SKM-1 (cell line): ENCODE data around the gene MYO18A.
A peak's percentile ranks its signal among the peaks of the same experiment; 100 is the strongest.
"Not testable (repeated sequence)": the region's sequence is repeated elsewhere in the genome, so short reads cannot be mapped to it uniquely, and the experiment has no call there.

Experiments
- DNase-seq: peaks from one replicate; lab custom pipeline; 2025; ENCODE audit not compliant: unreplicated experiment; lab: John Stamatoyannopoulos, UW

Gene MYO18A

DNA sequence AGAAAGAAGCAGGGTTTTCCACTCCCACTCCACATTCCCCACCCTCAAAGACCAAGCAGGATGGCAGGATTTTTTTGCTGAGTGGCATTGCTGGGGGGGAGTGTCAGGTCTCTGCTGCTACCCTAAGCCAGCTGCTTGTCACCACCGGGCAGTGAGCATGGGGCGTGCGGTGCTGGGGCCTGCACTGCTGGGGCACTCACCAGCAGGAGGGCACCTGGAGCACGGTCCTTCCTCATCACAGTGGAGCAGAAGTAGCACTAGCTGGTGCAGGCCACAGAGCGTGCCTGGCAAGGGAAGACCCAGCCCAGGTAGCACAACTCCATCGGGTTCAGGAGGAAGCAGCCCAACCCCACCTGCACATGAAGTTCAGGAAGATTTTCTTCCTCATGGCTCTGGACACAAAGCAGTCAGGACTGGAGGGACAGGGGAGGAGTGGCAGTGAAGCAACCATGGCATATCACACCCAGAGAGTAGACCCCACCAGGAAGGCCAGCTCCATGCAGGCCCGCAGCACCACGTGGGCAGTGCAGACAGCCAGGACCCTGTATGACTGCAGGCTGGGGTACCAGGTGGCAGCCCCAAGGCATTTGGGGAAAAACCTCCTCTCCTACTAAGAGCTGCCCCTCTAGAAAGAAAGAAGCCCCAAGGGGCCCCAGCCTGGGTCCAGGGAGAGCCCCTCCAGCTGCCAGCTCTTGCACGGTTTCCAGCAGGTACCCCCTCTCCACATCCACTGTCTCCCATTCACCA is 16.7 kb upstream of the MYO18A start:
- no peak for DNase-seq

DNA sequence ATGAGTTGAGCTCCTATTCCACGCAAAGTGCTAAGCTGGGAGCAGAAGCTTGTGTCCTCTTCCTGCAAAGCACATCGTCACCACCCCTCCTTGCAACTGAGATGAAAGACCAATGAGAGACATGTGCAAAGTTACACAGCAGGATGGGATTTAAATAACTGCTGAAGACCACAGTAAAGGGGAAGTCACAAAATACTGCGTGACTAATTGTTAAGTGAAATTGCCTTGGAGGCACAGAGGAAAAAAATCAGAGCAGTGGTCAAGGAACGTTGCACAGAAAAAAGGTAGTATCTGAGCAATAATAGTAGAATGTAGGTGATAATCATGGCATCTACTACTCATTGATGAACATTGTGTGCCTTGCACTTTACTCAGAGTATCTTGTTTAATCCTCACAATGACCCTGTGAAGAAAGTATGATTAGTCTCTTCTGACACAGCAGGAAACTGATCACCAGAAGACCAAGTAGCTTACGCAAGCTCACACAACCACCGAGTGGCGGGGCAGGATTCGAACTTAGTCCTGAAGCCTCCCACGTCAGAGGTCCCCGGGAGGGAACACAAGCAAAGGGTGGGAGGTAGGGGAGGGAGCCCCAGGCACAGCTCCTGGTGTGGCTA is 15.4 kb upstream of the MYO18A start:
- peak; percentile 88 for DNase-seq

DNA sequence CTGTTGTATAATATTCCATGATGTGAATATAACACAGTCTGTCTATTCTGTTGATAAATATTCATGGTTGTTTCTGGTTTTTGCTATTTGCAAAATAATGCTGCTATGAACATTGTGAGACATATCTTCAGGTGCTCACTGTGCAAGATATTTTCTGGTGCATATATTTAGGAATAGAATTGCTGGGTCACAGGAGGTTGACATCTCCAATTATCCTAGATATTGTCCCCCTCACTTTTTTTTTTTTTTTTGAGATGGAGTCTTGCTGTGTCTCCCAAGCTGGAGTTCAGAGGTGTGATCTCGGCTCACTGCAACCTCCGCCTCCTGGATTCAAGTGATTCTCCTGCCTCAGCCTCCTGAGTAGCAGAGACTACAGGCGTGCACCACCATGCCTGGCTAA is 14.5 kb upstream of the MYO18A start:
- no peak for DNase-seq

DNA sequence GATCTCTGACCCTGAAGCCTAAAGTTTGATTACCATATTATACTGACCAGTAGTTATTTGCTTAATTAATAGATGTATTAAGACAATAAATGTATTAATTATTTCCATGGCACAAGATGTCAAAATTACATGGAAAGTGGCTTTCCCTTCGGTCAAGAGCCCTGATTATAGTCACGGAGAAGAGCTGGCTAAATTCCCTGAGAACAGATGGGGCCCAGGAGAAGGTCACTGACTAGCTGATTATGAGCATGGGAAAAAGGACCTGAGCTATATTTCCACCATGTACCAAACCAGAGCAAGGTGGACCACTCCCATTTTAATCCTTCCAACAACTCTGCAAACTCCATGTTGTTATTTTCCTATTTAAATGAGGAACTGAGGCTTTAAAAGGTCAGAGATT is 12.9 kb upstream of the MYO18A start:
- no peak for DNase-seq

DNA sequence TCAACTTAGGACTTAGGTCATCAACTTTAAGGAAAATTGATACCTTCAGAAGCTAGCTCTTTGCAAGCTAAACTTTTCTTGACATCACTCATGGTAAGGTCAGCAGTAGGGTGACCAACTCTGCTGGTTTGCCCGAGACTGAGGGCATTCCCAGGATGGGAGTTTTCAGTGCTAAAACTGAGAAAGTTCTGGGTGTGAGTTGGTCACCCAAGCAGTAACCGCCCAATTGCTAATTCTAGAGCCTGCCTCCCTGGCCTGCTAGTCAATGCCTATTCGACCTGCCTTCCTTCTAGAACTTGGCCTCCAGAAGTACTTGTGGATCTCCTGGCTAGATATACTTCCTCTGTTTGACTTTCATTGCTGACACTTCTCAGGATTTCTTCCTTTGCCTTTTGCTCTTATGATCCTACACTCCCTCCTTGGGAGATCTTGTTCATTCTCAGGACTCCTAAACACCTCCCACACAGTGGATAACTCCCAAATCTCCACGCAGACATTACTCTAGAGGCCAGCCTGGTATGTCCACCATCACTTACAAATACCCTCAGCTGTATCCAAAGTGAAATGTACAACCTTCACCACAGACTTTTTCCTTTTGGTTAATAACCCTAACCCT is 10.5 kb upstream of the MYO18A start:
- no peak for DNase-seq

DNA sequence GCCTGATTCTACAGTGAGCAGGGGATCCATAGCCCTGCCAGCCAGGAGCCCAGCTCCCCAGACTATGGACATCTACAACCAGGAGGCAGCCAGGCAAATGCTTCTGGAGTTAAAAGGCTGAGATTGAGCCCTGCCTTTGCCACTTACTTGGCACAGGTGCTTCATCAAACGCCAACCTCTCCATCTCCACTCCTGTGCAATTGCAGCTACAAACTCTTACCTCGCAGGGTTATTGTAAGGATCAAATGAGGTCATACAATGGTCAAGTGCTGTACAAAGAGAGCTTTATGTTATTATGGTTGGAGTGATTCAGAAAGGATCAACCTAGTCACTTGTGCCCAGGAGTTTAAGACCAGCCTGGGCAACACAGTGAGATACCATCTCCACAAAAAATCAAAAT is 9.8 kb upstream of the MYO18A start:
- DNase-seq: no peak

DNA sequence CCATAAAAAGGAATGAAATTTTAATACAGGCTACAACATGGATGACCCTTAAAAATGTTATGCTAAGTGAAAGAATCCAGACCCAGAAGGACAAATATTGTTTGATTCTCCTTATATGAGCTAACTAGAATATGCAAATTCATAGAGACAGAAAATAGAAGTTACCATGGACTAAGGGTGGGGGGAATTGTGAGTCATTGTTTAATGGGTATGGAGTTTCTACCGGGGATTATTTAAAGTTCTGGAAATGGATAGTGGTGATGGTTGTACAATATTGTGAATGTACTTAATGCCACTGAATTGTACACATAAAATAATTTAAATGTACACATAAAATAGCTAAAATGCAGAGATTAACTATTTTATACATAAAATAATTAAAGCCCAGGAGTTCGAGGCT is 9.2 kb upstream of the MYO18A start:
- no peak for DNase-seq

DNA sequence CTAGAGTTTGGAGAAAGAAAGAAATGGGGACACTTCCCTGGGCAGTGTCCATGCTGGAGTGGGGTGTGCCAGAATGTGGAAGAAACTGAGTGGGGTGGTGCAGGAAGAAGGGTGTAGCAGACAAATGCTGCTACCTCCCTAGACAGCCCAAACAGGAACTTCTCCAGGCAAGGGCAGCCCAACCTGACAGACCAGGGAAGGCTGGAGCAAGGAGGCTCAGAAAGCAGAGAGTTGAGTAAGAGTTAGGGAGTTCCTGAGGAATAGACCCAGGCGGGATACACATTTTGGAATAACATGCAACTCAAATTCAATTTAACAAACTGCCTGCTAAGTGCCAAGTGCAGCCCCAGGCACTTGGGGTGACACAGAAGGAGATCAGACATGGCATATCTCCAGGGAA is 1.0 kb upstream of the MYO18A start:
- DNase-seq: no peak

DNA sequence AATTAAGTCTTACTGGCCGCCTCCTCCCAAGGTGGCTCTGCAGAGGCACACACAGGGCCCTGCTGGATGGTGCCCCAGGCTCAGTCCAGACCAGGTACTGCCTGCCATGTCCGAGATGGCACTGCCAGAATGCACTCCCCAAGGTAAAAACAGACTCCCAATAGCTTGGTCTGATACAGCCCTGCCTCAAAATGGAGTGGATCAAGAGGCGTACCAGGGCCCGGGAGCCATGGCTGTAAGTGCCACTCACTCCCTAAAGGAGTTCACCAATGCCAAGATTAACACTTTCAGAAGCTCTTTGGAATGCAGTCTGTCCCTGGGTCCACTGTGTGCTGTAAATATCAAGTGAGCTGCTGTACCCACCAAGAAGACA is 576 bp upstream of the MYO18A start:
- DNase-seq: no peak

DNA sequence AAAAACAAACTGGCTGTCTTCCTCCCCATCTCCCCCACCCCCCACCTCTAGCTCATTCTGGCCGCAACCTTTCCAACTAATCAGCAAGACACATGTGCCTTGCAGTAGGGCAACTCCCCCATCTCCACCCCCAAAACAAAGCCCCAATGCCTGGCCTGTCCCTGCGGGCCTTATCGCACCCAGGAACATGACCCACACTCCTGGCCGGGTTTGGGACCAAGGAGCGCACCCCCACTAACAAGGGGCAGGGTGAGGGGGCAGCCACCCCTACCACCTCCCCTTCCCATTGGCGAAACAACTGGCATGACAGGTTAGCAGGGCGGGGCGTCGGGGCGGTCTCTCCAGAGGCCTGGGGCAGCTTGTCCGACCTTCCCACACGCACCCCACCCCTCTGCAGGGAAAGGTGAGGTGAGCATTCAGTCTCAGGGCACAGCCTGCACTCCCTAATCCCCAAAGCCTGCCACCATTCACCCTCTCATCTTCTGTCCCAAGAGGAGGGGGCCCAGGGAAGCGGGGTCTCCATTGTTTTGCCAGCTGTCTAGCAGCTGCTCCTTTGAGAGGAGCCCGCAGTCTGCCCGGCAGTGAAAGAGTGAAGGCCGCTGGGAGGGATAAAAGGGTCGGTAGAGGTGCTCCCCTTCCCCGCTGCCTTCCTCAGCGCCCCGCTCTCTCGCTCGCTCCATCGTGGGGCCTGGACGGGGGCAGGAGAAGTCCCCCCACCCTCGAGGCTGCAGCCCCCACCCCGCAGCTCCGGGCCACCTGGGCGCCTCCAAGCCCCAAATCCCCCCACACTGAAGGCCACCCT is 765 bp downstream of the MYO18A start:
- DNase-seq: no peak

DNA sequence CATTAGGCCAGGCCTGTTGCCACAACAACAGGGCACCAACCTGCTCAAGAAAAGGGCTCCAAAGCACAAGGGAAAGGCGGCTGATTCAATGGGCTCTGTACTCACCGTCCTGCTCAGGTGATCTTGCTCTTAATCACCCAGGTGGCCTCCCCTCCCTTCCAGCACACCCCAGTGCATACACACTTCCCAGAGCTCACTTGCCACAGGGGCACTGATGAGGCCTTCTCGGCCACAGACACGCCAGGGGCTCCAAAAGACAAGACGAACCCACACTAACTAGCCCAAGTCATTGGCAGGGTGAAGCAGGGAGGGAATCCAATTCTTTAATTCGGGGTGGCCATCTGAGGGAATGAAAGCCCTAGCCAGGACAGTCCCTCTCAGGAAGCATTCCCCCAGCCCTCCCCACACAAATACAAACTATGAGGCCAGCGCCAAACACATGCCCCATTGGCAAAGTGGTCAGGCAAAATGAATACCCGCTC is 1.4 kb downstream of the MYO18A start:
- no peak for DNase-seq

DNA sequence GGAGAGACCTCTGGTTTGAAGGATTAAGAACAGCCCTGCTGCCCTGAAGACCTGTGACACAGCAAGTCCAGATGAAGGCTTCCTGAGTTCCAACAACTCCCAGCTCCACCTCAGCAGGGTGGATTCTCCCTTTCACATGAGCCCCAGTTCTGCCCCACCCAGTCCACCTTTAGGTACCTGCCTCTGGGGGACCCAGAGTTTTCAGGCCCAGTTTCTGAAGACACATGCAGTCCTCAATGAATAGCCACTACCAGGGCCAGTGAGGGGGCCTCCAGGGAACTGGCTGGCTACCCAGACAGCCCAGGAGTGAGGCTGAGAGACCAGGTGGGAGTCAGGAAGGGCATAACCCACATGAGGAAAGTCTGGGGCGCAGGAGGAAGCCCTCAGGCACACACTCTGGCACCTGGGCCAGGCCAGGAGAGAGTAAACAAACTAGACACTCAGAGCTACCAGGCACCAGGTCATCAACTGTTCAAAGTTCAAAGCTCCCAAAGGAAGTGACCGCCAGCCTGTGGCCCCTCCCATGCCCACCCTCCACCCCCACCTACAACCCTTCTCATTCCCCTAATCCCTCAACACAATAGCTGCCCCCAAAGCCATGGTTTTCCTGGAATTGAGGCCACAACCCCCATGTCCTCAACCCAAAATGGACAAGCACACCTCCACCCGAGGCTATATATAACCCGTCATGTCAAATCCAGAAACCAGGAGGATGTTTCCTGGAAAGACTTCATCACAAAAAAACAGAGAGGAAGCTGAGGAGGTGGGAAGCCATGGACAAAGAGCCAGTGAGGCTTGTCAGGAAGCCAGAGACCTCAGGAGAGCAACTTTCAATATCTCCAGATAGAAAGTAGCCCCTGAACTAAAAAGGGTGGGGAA is 2.1 kb downstream of the MYO18A start:
- no peak for DNase-seq

DNA sequence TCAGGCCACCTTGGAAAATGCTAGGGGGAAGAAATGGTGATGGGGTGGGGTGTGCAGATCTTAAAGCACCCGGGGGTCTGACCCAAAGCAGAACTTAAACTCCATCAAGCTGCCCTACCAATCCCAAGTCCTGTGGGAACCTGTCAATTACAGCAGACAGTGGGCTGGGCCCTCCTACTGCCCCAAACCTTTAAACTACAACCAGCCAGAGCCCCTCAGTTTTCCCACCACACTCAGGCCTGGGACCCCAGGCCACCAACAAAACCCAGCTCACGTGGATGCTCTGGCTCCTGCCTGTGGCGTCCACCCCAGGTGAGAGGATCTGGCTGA is 2.7 kb downstream of the MYO18A start:
- no peak for DNase-seq

DNA sequence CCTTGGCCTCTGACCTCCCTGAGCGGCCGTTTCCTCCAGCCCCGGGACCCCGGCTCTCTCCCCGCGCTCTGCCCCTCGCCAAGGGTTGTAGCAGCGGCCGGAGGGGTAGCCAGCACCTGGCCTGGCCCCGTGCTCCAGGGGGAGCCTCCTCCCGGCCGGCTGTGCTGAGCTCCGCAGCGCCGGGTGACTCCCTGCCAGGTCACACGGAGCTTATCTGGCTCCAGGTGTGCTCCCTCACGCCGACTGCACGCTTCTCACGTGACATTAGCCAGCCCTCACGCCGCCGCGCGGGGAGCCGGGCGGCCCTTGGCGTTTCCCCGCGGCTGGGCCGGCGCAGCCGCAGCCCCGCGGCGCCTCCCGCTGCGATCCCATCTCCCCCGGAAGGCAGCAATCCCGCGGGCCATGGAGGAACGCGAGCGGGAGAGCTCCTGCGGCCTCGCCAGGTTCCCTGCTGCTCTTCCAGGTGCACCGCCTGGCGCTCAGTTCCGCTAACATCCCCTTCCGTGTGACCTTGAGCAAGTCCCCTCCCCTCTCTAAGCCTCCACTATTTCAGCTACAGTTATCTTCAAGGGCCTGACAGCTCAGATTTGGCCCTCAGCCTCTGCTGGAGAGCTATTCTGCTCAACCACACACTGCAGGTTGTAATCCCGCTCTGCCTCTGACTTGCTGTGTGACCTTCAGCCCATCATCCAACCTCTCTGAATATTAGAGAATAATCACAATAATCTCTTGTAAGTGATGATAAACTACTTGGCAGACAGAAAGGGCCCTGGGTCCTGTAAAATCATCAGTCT is 3.4 kb downstream of the MYO18A start:
- peak; percentile 28 for DNase-seq

DNA sequence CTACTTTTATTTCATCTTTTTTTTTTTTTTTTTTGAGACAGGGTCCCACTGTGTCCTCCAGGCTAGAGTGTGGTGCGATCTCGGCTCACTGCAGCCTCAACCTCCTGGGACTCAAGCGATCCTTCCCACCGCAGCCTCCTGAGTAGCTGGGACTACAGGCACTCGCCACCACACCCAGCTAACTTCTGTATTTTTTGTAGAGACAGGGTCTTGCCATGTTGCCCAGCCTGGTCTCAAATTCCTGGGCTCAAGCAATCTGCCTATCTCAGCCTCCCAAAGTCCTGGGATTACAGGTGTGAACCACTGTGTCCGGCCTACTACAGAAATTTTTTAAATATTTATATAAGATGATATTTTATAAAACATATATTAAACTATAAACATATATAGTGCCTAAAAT is 4.8 kb downstream of the MYO18A start:
- DNase-seq: no peak

DNA sequence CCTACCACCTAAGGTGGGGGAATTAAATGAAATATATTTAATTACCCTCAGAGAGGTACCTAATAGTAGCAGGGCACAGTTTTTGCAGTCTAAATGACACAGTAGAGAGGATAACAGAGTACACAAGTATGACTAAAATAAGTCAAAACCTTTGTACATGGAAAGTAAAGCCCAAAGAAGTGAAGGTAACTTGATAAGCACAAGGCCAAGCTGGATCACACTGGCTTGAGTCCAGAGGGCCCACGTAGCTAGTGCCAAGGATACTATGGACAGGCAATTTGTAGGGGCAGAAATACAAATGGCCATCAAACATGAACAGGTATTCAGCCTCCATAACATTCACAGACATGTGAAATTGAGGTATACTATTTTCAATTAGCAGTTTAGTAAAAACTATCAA is 7.6 kb downstream of the MYO18A start:
- no peak for DNase-seq

DNA sequence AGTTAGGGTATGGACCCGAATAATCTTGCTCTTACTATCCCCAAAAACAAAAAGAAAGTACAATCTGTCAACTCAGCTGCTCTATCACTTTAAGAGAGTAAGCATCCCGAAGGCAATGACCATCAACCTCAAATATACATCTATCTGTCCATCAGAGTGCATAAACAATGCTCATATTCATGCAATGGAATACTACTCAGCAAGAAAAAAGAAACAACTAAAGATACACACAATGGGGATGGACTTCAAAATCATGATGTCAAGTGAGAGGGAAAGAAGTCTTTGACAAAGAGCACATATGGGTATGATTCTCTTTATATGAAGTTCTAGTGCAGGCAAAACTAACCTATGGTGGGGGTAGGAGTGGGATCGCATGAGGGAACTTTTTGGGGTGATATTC is 9.5 kb downstream of the MYO18A start:
- no peak for DNase-seq

DNA sequence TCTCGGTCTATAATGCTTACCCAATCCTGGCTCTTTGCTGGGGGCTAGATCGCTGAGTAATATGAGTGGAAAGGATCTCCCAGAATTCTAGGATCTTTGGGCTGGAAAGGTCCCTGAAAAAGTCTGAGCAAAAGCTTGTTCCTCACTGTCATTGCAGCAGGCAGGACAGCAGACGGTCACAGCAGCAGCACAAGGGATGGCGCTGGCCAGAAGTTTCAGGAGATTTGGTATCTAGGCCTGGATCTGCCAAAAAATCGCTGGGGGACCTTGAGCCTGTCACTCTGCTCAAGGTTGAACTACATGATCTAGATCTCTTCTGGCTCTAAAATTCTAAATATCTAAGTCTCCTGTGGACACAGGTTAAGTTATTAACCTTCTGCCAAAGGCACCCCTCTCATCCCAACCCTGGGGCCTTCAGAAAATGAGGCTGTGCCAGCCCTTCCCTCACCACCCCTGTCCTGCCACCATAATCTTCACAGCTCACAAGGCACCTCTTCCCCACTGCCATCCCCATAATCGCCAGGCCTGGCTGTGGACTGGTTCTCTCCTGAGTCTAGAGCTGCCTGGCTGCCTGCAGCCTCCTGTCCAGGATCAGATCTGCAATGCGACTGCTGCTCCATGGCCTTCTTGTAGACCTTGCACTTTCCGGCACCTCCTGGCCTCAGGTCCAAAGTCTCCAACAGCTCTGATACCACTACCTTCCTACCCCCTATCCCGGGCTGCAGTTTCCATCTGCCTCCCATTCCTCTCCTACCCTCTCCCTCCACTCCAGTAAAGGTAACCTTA is 10.2 kb downstream of the MYO18A start:
- no peak for DNase-seq

DNA sequence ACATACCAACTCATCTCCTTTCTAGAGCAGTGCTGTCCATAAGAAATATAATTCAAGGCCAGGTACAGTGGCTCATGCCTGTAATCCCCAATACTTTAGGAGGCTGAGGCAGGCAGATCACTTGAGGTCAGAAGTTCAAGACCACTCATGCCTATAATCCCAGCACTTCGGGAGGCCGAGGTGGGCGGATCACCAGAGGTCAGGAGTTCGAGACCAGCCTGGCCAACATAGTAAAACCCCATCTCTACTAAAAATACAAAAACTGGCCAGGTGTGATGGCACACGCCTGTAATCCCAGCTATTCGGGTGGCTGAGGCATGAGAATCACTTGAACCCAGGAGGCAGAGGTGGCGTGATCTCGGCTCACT is 11.5 kb downstream of the MYO18A start:
- not testable (repeated sequence) for DNase-seq
